GM21619 (cell line): ENCODE results near the gene HGFAC.

Experiments
- ATAC-seq: cut with Tn5 transposase; IDR thresholded peaks from one replicate; pipeline ENCODE4 v1.9.1; 2021; ENCODE audit not compliant: unreplicated experiment

HGFAC gene

DNA sequence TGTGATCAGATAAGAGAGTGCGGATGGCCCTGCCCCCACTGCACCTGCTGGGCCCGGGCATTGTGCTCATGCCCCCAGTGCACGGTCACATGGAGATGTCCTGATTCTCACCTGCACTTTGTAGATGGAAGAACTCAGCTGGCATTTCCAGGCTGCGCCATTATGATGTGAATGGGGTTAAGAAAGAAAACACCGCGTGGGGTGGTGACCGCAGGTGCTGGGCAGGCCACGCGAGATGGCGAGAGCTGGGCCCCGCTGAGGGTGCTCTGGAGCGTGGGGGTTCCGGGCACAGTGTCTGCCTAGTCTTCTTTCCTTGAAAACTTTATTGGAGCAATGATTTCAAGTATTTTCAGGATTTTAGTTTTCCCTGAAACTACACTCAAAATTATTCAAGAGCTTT, 17.8 kb upstream of the HGFAC start:
- no peak for ATAC-seq

GRCh38 chr4:3424522-3425095, 17.2 kb upstream of the HGFAC start:
- ATAC-seq: no peak

DNA sequence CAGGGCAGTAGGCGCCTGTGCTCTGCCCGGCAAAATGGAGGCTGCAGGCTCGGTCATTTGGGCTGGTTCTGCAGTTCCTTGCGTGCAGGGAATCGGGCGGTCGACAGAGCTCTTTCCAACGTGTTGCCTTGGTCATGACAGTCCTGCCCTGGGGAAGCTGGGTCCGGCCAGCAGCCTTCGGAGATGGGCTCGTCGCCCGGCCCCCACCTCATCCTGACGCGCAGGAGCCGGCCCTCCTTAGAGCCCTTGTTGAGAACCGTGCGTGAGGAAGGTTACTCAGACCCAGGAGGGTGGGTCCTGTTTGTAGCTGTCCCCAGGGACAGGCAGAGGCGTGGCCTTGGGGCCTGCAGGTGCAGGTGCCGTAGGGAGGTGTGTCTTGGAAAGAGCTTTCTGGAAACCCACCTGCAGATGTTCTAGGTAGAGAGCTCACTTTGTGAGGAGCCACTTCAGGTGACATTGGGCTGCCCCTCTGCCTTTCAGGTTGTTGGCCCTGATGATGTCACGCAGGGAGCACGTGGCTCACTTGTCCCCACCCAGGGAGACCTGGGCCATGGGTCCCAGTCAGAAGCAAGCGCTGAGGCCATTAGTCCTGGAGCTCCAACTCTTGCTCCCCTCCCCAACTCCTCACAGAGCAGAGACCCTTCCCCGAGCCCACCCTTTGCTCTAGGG, 15.2 kb upstream of the HGFAC start:
- ATAC-seq: no peak

DNA sequence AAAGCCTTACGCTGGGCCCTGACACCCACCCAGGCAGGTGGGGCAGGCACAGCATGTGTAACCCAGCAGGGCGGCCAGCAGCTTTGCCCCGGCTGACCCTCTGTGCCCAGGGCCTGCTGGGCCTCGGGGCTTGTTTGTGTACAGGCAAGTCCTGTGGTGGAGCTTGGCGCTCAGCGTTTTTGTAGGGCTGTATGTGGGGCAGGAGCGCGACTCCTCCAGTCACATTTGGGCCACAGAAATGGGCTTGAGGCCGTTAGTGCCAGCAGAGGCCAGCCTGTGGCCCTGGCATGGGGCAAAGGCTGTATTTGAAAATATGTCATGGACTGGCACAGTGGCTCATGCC, 14.7 kb upstream of the HGFAC start:
- no peak for ATAC-seq

DNA sequence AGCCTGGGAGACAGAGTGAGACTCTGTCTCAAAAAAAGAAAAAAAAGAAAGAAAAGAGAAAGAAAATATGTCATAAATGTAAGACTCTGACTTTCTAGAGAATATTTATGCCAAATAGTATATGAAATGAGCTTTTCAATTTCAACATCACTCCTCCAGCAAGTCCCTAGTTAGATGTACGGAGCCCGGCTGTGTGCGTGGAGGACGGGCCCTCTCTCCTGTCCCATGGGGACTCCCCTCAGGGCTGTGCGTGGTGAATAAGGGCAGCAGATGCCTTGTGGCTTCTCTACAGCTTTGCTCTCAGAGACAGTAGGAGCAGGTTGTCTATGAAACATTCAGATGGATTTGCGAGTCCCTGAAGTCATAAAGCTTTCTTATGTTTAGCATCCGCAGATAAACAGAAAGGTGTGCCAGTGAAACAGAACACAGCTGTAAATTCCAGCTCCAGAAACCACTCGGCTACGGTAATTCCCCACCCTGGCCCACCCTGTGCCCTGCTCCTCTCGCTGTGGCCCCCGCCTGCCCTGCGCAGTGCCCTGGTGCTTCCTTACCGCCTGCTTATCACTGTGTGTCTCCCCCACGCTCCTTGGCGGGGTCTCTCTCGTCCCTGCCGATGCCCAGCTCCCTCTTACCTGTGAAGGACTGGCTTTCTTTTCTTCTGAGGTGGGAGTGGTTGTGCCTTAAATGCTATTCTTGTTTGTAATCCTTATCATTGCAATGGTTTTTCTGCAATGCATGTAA, 13.9 kb upstream of the HGFAC start:
- no peak for ATAC-seq

GRCh38 chr4:3429651-3430050, 12.1 kb upstream of the HGFAC start:
- no peak for ATAC-seq

DNA sequence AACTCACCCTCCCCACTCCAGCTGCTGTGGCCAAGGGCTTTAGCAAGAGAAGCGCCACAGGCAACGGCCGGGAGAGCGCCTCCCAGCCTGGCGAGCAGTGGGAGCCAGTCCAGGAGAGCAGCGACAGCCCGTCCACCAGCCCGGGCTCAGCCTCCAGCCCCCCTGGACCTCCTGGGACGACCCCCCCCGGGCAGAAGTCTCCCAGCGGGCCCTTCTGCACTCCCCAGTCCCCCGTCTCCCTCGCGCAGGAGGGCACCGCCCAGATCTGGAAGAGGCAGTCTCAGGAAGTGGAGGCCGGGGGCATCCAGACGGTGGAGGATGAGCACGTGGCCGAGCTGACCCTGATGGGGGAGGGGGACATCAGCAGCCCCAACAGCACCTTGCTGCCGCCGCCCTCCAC, 11.2 kb upstream of the HGFAC start:
- no peak for ATAC-seq

DNA sequence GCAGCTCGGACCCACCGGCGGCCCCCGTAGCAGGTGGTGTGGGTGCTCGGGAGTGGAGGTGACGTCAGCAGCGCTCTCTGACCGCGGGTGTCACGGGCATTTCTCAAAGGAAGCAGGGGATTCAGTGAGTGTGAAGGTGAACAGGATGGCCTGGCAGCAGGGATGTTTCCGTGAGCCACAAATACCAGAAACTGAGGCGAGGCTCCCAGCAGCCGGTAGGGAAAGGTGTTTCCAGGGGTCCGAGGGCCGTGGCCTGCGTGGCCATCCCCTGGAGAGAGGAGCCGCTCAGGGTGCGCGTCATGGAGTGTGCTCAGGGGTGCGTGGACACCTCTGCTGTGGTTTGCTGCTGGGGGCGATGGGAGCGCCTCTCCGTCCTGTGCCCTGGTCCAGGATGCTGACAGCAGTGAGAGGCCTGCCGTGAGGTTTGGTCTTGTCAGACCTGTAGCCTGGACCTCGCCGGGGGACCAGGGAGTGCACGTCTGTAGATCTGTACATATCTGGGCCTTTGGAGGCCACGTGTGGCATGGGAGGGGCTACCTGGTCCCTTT, 10.2 kb upstream of the HGFAC start:
- ATAC-seq: no peak

- no peak for ATAC-seq
Observed at GRCh38 chr4:3432381-3432790, 9.4 kb upstream of the HGFAC start.

GRCh38 chr4:3433138-3433869, 8.5 kb upstream of the HGFAC start:
- no peak for ATAC-seq

DNA sequence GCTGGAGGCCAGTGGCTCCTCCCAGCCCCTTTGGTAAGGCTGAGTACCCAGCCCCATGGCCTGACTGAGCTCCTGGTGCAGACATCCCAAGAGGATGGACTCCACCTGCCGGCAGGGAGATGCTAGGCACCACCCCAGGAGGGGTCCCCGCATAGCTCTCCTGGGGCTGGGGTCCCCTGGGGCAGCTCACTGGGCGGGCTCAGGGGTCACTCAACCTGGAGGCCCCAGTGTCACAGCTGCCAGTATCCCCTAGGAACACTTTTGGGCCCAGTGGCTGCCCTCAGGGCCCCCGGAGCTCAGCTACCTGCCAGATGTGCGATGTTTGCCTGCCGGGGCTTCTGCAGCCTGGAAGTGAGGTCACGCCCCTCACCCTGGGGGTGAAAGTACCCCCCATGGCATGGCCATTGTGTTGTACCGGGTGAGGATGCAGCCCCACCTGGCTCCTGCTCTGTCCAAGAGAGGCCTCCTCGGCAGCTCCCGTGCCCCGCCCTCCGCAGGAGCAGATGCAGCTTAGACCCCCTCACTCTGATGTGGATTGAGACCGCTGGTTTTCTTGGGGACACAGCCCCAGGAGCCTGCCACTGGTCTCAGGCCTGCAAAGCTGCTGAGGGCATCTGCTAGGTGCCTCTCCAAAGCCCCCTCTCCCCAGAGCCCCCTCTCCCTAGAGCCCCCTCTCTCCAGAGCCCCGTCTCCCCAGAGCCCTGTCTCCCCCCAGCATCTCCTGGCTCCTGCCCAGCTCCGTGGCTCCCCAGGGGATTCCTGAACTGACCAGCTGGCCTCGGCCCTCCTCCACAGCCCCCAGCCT, 6.7 kb upstream of the HGFAC start:
- ATAC-seq: no peak

GRCh38 chr4:3435686-3435956, 6.1 kb upstream of the HGFAC start:
- no peak for ATAC-seq

DNA sequence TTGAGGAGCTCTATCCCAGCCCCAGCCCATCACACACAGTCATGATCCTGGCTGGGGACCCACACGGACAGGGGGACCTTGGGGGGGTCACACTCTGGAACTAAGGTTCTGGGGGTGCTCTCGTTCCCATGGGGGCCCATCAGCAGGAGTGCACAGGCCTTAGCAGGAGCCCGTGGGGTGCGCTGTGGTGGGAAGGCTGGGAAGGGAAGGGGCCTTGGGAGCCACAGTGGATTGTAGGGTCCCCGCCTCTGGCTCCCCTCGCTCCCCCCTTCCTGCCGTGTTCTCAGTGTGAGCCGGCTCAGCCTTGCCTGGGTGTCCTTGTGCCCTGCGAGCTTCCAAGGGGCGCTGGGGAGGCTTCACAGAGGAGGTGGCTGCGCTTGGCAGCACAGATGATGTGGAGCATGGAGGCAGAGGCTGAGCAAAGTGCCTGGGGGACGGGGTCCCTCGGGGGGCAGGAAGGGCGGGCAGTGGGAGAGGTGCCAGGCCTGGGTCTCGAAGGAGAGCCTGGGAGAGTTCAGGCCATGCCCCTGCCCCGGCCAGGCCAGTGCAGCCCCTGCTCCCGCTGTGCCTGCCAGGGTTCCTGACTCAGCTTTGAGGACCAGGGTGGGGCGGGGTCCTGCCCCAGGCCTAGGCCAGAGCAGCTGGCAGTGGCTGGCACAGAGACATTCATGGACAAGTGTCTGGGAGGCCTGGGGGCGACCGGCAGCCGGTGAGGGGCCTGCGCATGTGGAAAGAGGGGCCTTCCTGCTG, 5.5 kb upstream of the HGFAC start:
- no peak for ATAC-seq

GRCh38 chr4:3436798-3437581, 4.8 kb upstream of the HGFAC start:
- ATAC-seq: no peak

GRCh38 chr4:3437582-3437936, 4.2 kb upstream of the HGFAC start:
- ATAC-seq: no peak

- ATAC-seq: no peak
Observed at GRCh38 chr4:3437998-3438846, 3.5 kb upstream of the HGFAC start.

- no peak for ATAC-seq
Observed at GRCh38 chr4:3438847-3439180, 3.0 kb upstream of the HGFAC start.

DNA sequence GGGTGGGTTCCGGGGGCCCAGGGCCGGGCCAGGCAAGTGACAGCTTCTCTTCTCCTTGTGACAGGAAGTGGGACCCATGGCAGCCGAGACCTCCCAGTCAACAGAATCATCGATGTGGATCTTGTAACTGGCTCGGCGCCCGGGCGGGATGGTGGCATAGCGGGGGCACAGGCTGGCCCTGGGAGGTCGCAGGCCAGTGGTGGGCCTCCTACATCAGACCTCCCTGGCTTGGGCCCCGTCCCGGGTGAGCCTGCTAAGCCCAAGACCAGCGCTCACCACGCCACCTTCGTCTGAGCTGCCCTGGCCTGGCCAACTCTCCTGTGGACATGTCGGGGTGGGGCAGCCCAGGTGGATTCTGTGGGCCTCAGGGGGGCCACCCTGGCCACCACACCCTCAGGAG, 2.4 kb upstream of the HGFAC start:
- ATAC-seq: no peak

GRCh38 chr4:3440011-3440410, 1.8 kb upstream of the HGFAC start:
- ATAC-seq: no peak
